Measurements from ENCODE around the gene MMRN2.
"Not testable (repeated sequence)": the region's sequence is repeated elsewhere in the genome, so short reads cannot be mapped to it uniquely, and the experiment has no call there.

The MMRN2 gene

GRCh38 chr10:86938260-86938659 is 19.2 kb downstream of the MMRN2 start:
- DNase-seq: no peak

GRCh38 chr10:86937502-86938154 is 19.8 kb downstream of the MMRN2 start:
- DNase-seq: no peak

- DNase-seq: no peak
Measured at GRCh38 chr10:86936661-86937501, 20.5 kb downstream of the MMRN2 start.

DNA sequence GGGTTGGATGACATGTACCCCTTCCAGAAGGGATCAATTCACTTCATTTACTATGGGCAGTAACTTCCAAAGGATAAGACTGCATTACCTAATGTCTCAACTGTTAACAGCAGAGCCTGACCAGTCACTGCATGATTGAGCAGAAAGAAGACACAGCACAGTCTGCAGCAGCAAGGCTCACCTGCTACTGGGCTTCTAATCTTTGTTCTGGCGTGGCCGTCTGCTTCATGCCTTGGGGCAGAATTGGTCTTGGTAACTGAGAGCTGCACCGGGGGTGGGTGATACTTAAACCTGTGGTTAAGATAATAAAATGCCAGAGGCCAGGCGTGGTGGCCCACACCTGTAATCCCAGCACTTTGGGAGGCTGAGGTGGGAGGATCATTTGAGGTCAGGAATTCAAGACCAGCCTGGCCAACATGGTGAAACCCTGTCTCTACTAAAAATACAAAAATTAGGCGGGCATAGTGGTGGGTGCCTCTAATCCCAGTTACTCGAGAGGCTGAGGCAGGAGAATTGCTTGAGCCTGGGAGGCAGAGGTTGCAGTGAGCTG is 23.2 kb downstream of the MMRN2 start:
- DNase-seq: not testable (repeated sequence)

- no peak for DNase-seq
Measured at GRCh38 chr10:86932674-86933073, 24.7 kb downstream of the MMRN2 start.

DNA sequence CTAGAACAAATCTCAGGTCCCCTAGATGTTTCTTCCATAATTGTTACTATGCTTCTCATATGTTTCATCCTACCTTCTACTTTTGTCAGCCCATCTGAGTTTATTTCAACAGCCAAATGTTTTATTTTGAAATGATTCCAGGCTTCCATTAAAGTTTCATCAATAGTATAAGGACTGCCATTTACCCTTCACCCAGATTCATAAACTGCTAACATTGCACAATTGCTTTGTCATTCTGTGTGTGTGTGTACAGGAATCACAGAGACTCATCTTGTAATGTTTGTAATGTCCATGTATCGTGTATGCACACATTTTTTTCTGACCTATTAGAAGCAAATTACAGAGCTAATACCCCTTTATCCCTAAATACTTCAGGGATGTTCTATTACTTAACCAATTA is 25.5 kb downstream of the MMRN2 start:
- no peak for DNase-seq

GRCh38 chr10:86929468-86930380 is 27.7 kb downstream of the MMRN2 start:
- DNase-seq: no peak

GRCh38 chr10:86922553-86922961 is 34.9 kb downstream of the MMRN2 start:
- no peak for DNase-seq

GRCh38 chr10:86918022-86918471 is 39.4 kb downstream of the MMRN2 start:
- DNase-seq: no peak

DNA sequence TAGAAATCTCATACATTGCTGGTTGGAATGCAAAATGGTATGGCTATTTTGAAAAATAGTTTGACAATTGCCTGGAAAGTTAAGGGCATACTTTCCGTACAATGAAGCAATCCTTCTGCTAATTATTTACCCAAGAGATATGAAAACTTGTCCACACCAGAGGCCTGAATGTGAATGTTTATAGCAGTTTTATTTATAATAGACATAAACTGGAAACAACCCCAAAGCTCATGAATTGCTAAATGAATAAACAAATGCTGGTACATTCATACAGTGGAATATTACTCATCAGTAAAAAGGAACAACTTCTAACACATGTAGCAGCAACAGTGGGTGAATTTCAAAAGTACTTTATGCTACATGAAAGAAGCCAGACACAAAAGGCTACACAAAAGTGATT is 42.7 kb downstream of the MMRN2 start:
- no peak for DNase-seq

DNA sequence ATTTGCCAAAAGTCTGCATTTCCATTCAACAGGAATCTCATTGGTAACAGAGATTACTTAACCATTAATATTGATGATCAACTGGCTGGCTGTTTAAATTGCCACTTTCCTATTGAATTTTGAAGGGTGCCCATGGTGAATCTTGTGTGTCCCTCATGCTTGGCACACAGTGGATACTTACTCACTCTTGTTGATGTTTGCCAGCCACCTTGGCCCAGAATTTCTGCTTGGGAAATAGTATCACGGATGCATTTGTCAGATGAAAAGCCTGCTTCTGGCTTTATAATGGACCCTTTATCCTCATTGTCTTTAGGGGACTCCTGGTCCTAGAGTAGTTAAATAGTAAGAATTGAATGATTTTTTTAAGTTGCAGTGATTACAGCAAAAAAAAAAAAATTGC is 52.0 kb downstream of the MMRN2 start:
- DNase-seq: no peak

GRCh38 chr10:86904600-86904999 is 52.8 kb downstream of the MMRN2 start:
- no peak for DNase-seq

DNA sequence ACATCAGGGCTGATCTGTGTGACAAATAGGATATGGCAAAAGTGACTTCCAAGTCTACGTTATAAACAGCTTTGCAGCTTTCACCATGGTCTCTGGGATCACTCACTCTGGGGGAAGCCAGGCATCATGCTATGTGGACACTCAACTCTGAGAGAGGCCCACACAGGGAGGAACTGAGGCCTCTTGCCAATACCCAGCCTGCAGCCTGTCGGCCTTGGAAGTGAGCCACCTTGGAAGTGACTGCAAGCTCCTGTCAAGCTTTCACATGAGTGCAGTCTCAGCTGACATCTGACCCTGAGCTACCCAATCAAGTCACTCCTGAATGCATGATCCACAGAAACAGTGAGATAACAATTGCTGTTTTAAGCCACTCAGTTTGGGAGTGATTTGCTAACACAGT is 56.5 kb downstream of the MMRN2 start:
- DNase-seq: no peak

DNA sequence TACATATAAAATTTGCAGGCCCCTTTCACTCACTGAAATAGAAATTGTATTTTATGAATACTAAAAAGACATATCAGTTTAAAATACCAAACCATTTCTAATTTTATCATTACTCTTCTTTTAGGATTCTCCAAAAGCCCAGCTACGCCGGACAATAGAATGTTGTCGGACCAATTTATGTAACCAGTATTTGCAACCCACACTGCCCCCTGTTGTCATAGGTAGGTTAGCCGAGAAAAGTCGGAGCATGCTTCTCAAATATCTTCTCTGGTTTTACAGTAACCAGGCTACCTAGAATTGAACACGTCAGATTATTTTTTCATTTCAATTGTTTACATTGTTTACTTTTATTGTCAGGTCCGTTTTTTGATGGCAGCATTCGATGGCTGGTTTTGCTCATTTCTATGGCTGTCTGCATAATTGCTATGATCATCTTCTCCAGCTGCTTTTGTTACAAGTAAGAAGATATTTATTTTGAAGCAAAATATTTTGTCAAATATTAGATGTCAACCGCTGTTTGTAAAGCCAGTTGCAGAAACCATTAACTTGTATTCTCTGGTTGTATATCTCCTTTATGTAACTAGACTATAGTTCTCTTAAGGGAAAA is 57.6 kb downstream of the MMRN2 start:
- no peak for DNase-seq

- DNase-seq: no peak
Measured at GRCh38 chr10:86899132-86899531, 58.3 kb downstream of the MMRN2 start.

GRCh38 chr10:86898511-86898910 is 58.9 kb downstream of the MMRN2 start:
- DNase-seq: no peak

DNA sequence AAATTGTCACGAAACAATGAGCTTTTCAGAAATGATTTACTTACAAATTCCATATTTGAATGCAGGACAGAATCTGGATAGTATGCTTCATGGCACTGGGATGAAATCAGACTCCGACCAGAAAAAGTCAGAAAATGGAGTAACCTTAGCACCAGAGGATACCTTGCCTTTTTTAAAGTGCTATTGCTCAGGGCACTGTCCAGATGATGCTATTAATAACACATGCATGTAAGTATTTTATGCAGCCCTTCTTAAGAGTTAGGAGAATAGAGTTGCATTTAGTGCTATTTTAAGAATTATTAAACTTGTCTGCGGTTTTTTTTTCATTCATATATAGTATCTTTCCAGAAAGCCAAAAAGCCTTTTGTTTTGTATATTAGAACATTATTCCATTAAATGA is 67.4 kb downstream of the MMRN2 start:
- no peak for DNase-seq

DNA sequence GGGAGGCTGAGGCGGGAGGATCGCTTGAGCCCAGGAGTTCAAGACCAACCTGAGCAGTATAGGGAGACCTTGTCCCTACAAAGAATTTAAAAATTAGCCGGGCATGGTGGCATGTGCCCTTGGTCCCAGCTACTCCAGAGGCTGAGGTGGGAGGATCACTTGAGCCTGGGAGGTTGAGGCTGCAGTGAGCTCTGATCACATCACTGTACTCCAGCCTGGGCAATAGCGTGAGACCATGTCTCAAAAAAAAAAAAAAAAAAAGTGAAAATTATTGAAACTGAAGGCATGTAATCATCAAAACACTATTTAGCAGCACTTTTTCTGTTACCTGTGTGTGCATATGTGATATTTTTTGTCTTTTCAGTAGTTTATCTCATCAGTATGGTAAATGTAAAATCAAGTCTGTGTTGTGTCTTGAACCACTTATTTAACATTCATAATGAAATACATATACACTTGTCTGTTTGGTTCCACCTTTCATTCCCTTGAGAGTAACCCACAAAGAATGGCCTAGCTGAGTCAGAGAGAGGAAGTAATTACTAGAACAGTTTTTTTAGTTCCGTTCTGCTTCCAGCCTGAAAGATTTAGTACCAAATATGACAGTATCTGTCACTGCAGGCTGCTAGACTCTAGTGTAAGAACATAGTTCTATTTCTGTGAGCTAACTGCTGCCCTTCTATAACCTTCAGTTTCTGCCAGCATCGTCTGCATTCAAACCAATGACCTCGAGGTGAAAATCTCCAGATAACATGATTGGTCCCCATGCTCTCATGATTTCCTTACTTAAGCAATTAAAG is 68.6 kb downstream of the MMRN2 start:
- no peak for DNase-seq
